Nephron (organoid): Measurements from ENCODE around the gene SDC4.

Source experiments
- H3K27ac Mint-ChIP-seq, 3 experiments: 2 replicates each; pipeline ENCODE4 v1.8.0; 2020; ENCODE audit warnings: mixed read lengths in 3 of 3, mild to moderate bottlenecking in 2 of 3, moderate library complexity in 1 of 3
- H3K27me3 Mint-ChIP-seq: 2 replicates; pipeline ENCODE4 v1.8.0; 2021; ENCODE audit warnings: low read depth, mild to moderate bottlenecking, moderate library complexity, mixed read lengths
- H3K36me3 Mint-ChIP-seq: 2 replicates; pipeline ENCODE4 v1.8.0; 2020; ENCODE audit warnings: low read depth, mixed read lengths
- H3K4me1 Mint-ChIP-seq: 2 replicates; pipeline ENCODE4 v1.8.0; 2020; ENCODE audit warnings: mixed read lengths
- H3K4me3 Mint-ChIP-seq, 3 experiments: 2 replicates each; pipeline ENCODE4 v1.8.0; 2020; ENCODE audit warnings: mild to moderate bottlenecking in 3 of 3, mixed read lengths in 3 of 3, moderate library complexity in 2 of 3
- H3K9me3 Mint-ChIP-seq: 2 replicates; pipeline ENCODE4 v1.8.0; 2020; ENCODE audit warnings: mixed read lengths
- CTCF ChIP-seq, 3 experiments: fragments of 200-600 bp; sonication (generic); IDR thresholded peaks; one replicate each; pipeline ENCODE4 v1.5.0; 2021; ENCODE audit warnings: antibody characterized with exemption in 3 of 3; ENCODE audit not compliant: unreplicated experiment in 3 of 3

The SDC4 gene

GRCh38 chr20:45293041-45294002 lies 54.9 kb downstream of the SDC4 start:
- Mint-ChIP-seq H3K9me3 (peaks cover 6% of the 10 kb centered on the region), H3K4me3 (peak overlapping the region; percentile 77 to 79 (median 79)), H3K27ac (peak overlapping the region in 1 of 3 experiments; percentile 73), H3K36me3 (no peaks in the 10 kb centered on the region), H3K27me3 (peaks cover 34% of the 10 kb centered on the region), H3K4me1 (peaks cover 5% of the 10 kb centered on the region)
- peak; percentile 85 to 94 (median 93) for TF ChIP-seq CTCF (IDR thresholded peaks at IDR 0.05; ENCODE audit: unreplicated experiment in 3 of 3)

- peak overlapping the region; percentile 77 to 79 (median 77) for H3K4me3 Mint-ChIP-seq
- H3K27ac Mint-ChIP-seq, result no peak overlapping the region
- peaks cover 6% of the 10 kb centered on the region for H3K9me3 Mint-ChIP-seq
- peaks cover 5% of the 10 kb centered on the region for H3K4me1 Mint-ChIP-seq
- TF ChIP-seq CTCF (IDR thresholded peaks at IDR 0.05; ENCODE audit: unreplicated experiment in 3 of 3), result no peak
- no peaks in the 10 kb centered on the region for H3K36me3 Mint-ChIP-seq
- H3K27me3 Mint-ChIP-seq, result peaks cover 35% of the 10 kb centered on the region
Measured at GRCh38 chr20:45292343-45292742, 55.9 kb downstream of the SDC4 start.

GRCh38 chr20:45291526-45291925 lies 56.7 kb downstream of the SDC4 start:
- TF ChIP-seq CTCF (IDR thresholded peaks at IDR 0.05; ENCODE audit: unreplicated experiment in 3 of 3), result no peak
- H3K9me3 Mint-ChIP-seq, result peaks cover 6% of the 10 kb centered on the region
- H3K36me3 Mint-ChIP-seq, result no peaks in the 10 kb centered on the region
- peak overlapping the region in 1 of 3 experiments; percentile 44 for H3K4me3 Mint-ChIP-seq
- peaks cover 39% of the 10 kb centered on the region for H3K27me3 Mint-ChIP-seq
- peaks cover 5% of the 10 kb centered on the region for H3K4me1 Mint-ChIP-seq
- no peak overlapping the region for H3K27ac Mint-ChIP-seq

GRCh38 chr20:45290677-45291355 lies 57.4 kb downstream of the SDC4 start:
- Mint-ChIP-seq H3K27ac (no peak overlapping the region), H3K36me3 (no peaks in the 10 kb centered on the region), H3K4me3 (peak overlapping the region in 2 of 3 experiments; percentile 15 to 24), H3K27me3 (peaks cover 42% of the 10 kb centered on the region), H3K9me3 (peaks cover 6% of the 10 kb centered on the region), H3K4me1 (peaks cover 5% of the 10 kb centered on the region)
- peak; percentile 80 to 86 (median 85) for TF ChIP-seq CTCF (IDR thresholded peaks at IDR 0.05; ENCODE audit: unreplicated experiment in 3 of 3)

GRCh38 chr20:45289942-45290676 lies 58.1 kb downstream of the SDC4 start:
- Mint-ChIP-seq H3K27me3 (peaks cover 42% of the 10 kb centered on the region), H3K27ac (no peak overlapping the region), H3K36me3 (no peaks in the 10 kb centered on the region), H3K9me3 (peaks cover 6% of the 10 kb centered on the region), H3K4me1 (peaks cover 5% of the 10 kb centered on the region), H3K4me3 (no peak overlapping the region)
- TF ChIP-seq CTCF (IDR thresholded peaks at IDR 0.05; ENCODE audit: unreplicated experiment in 3 of 3), result no peak
